Articular chondrocyte of knee joint (primary cell): ENCODE measurements around the gene RAD23A. TPM values are rescaled to one million over a fixed set of nuclear protein-coding genes. Genes with fewer than 3 reads are reported as not detected.
A peak's percentile ranks its signal among the peaks of the same experiment; 100 is the strongest.

Source experiments
- small RNA-seq: library from RNA; depleted of rRNA; stranded (forward); fragments of <200 nt; gene quantifications from one replicate; pipeline ENCODE3, GENCODE V24; 2012
- total RNA-seq: library from RNA; depleted of rRNA; stranded (reverse); fragments of >200 nt; gene quantifications from 2 replicates; pipeline ENCODE4 v1.2.3, GENCODE V29; 2012

The RAD23A gene
- 49.3 and 58.9 TPM in 2 replicates for total RNA-seq

DNA sequence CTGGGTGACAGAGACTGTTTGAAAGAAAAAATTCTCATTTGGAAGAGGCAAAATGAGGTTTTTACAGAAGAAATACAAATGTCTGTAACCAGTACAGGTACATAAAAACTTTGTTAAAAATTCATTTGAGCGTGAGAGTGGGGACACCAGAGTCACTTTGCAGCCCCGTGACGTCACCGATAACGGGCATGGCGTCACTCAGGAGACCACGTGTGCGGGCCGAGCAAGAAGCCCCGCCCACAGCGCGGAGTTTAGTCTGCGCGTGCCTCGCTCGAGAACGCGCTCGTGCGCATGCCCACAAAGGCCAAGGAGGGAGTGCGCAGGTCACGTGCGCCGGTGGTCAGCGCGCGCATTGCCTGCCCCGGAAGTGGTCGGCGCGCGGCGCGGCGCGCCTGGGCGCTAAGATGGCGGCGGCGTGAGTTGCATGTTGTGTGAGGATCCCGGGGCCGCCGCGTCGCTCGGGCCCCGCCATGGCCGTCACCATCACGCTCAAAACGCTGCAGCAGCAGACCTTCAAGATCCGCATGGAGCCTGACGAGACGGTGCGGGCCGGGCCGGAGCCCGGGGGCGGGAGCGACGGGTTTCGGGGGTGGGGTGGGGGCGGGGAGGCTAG is at the start of gene RAD23A:
TSS of gene RAD23A (plus strand) at position 384 of the 613 bp plus-strand sequence. CDS start at position 471, 87 bp downstream.

DNA sequence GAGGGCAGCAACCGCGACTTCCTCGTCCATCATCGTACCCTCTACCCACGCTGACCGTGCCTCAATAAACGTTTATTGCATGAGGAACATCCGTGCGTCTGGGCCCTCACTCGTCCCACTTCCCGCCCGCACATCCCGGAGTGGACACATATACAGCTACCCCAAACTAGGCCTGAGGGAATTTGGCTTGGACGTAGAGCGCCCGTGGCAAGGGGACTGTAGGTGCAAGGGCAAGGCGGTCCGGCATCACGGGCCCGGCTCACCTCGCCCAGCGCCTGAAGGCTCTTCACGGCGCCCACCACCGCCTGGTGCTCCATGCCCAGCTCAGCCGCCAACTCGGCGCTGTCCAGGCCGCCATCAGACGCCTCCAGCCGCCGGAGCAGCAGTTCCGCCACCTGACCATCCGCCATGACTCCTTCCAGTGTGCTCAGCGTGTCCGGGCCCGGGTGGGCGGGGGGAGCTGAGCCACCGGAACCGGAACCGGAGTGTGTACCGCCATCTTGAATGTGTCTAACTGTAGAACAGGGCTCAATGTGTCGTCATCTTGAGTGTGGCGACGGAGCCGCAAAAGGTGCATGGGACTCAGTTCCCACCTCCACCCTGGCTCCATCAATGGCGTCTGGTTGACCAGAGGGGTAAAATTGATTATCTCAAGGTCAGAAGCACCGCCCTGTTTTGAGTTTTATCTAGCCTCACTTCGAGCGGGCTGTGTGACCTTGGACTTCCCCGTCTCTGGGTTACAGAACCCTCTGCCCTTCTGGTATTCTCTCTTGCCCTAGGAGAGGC is 12.2 kb upstream of the RAD23A start, which contains the start of gene FARSA:
TSS of gene FARSA (minus strand) at position 425 of the 786 bp plus-strand sequence. CDS start at position 410, 15 bp downstream.

DNA sequence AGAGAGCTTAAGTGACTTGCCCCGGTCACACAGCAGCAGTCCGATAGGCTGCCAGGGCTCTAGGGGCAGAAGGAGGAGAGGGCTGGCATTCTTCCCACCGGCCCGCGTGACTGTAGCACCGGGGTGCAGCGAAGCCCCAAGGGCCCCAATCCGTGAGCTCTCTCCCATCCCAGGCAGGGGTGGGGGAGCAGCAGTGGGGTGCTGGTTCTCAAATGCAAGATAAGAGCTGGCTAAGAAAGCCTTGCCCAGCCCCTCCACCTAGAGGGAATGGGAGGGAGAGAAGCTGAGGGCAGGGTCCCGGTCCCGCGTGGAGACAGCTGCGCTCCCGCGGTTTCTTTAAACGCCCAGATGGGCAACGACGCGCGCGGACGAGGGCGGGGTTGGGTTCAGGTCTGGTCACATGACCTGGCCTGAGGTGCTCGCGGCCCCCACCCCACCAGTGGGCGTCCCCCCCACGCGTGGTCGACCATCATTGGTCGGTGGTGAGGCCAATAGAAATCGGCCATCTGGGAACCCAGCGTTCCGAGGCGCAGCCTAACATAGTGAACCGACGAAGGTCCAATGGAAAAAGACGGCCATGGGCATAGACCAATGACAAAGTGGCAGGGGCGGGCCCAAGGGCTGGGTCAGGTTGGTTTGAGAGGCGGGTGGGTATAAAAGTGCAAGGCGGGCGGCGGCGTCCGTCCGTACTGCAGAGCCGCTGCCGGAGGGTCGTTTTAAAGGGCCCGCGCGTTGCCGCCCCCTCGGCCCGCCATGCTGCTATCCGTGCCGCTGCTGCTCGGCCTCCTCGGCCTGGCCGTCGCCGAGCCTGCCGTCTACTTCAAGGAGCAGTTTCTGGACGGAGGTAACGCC is 7.5 kb upstream of the RAD23A start, which contains the start of gene CALR:
TSS of gene CALR (plus strand) at position 683 of the 852 bp plus-strand sequence. CDS start at position 754, 71 bp downstream.

DNA sequence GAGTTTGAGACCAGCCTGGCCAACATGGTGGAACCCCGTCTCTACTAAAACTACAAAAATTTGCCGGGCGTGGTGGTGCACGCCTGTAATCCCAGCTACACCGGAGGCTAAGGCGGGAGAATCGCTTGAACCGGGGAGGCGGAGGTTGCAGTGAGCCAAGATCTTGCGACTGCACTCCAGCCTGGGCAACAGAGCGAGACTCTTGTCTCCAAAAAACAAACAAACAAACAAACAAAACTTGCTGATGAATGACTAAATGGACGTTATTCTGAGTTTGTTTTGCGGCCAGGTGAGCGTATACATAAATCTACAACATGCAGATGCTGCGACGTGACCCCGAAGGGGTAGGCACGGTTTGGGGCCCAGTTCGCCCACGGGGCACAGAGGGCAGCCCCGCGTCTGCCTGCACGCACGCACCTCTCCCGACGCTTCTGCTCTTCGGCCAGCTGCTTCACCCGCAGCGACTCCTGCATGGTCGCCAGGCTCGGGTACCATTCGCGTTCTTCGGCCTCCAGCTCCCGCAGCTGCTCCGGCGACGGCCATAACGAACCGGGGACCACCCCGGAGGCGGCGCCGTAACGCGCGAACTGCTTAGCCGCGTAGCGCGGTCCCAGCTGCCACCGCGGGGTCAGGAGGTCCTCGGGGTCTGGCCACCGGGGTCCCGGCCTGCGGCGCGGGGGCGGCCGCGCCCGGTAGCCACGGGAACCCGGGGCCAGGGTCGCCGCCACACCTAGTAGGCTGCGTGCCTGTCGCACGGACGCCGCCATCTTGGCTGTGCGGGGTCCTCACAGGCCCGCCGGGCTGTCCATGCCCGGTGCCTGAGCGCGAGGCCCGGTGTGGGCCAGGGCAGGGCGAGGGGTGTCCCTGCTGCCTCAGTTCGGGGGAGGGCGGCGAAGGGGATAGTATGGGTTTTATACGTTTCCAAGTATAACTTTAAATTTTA is 11.1 kb downstream of the RAD23A start, which contains the start of gene GADD45GIP1:
TSS of gene GADD45GIP1 (minus strand) at position 778 of the 943 bp plus-strand sequence. CDS start at position 767, 11 bp downstream.

DNA sequence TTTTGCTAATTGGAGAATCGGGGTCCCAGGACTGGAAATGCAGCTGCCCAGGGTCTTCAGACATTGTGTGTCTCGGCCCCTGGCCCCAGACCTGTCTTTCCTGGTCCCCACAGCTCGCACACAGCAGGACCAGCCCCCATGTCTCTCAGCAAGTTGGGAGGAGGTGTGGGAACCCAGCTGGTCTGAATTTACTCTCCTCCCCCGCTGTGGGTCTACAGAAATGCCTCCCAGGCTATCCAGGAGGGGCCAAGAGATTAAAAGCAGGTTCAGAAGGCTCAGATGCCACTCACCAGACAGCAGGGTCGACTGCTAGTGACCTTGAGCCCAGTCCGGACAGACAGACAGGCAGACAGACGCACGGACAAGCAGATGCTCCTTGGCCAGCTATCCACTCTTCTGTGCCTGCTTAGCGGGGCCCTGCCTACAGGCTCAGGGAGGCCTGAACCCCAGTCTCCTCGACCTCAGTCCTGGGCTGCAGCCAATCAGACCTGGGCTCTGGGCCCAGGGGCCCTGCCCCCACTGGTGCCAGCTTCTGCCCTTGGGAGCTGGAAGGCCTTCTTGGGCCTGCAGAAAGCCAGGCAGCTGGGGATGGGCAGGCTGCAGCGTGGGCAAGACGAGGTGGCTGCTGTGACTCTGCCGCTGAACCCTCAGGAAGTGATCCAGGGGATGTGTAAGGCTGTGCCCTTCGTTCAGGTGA is 23.8 kb downstream of the RAD23A start, which contains the start of gene DAND5:
TSS of gene DAND5 (plus strand) at position 285 of the 697 bp plus-strand sequence. CDS start at position 370, 85 bp downstream.

DNA sequence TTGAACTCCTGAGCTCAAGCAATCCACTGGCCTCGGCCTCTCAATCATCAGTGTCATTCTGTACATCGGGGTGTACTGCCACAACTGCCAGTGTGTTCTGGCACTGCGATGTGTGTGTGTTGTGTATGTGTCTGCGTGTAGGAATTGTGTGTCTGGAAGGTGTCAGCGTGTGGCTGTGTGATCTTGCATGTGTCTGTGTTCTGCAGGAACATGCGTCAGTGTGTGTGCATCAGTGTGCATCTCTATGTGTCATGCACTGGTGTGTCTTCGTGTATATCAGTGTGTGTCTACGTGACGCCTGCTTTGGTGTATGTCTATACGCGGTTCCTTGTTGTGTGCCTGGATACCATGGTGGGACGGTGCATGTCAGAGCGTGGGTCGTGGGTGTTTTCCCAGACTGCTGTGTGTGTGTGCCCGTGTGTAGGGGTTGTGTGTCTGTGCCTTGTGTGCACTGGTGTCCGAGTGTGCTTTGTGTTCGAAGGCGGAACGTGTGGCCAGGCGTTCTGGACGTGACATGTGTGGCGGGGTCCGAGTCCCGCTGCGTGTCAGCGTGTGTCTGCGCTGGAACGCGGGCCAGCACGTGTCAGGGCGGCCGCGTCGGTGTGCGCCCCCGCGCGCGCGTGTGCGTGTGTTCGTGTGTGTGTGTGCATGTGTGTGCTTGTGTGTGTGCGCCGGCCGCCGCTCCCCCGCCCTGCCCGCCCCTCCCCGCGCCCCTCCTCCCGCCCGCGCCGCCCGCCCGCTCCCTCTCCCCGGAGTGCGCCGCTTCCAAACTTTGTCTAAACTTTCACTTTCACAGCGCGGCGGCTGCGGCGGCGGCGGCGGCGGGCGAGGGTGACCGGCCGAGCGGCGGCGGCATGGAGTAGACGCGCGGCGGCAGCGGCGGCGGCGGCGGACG is 49.3 kb downstream of the RAD23A start, which contains the start of gene NFIX:
TSS of gene NFIX (plus strand) at position 775 of the 895 bp plus-strand sequence. CDS start 363 bp downstream, outside the sequence.

Small RNA genes within 50 kb of the gene (small RNA-seq; reads per million reads assigned to genes)
- gene MIR5695: 0.76 reads per million, percentile 29 among the genes with 10 or more reads in this experiment
- not detected for gene MIR6515

Other genes starting within 250 kb of the RAD23A start
- 4.8 and 9.8 TPM in 2 replicates for gene FBXW9, start 249.2 kb upstream of the RAD23A start, total RNA-seq
- 40.3 and 44.4 TPM in 2 replicates for gene TNPO2, start 221.9 kb upstream of the RAD23A start, total RNA-seq
- gene TRIR, start 211.2 kb upstream of the RAD23A start, total RNA-seq: 122 and 133 TPM in 2 replicates
- gene GET3, start 208.4 kb upstream of the RAD23A start, total RNA-seq: 75.5 and 78.6 TPM in 2 replicates
- not detected in 2 replicates for gene BEST2, start 194.1 kb upstream of the RAD23A start, total RNA-seq
- 17.4 and 17.8 TPM in 2 replicates for gene HOOK2, start 170.3 kb upstream of the RAD23A start, total RNA-seq
- 137 and 196 TPM in 2 replicates for gene JUNB, start 154.4 kb upstream of the RAD23A start, total RNA-seq
- 169 and 213 TPM in 2 replicates for gene PRDX2, start 144.1 kb upstream of the RAD23A start, total RNA-seq
- gene THSD8, start 143.8 kb upstream of the RAD23A start, total RNA-seq: not detected in 2 replicates
- 13.2 and 14.3 TPM in 2 replicates for gene RNASEH2A, start 139.3 kb upstream of the RAD23A start, total RNA-seq
- gene RTBDN, start 111.3 kb upstream of the RAD23A start, total RNA-seq: not detected in 2 replicates
- gene MAST1, start 107.3 kb upstream of the RAD23A start, total RNA-seq: 0.11 and 0.13 TPM in 2 replicates
- 33.2 and 36.1 TPM in 2 replicates for gene DNASE2, start 64.4 kb upstream of the RAD23A start, total RNA-seq
- not detected in 2 replicates for gene KLF1, start 58.7 kb upstream of the RAD23A start, total RNA-seq
- gene GCDH, start 54.7 kb upstream of the RAD23A start, total RNA-seq: 21.2 and 26.3 TPM in 2 replicates
- gene SYCE2, start 26.6 kb upstream of the RAD23A start, total RNA-seq: 0.22 TPM in 1 of 2 replicates, not detected in the other
- 28.4 and 31.1 TPM in 2 replicates for gene FARSA, start 12.2 kb upstream of the RAD23A start, total RNA-seq
- 2,132 and 2,659 TPM in 2 replicates for gene CALR, start 7.3 kb upstream of the RAD23A start, total RNA-seq
- 23.0 and 23.5 TPM in 2 replicates for gene GADD45GIP1, start 11.4 kb downstream of the RAD23A start, total RNA-seq
- 0.11 TPM in 1 of 2 replicates, not detected in the other for gene DAND5, start 23.7 kb downstream of the RAD23A start, total RNA-seq
- 137 and 150 TPM in 2 replicates for gene NFIX, start 49.6 kb downstream of the RAD23A start, total RNA-seq
- 1.3 and 1.4 TPM in 2 replicates for gene LYL1, start 157.0 kb downstream of the RAD23A start, total RNA-seq
- 18.8 and 21.3 TPM in 2 replicates for gene TRMT1, start 170.9 kb downstream of the RAD23A start, total RNA-seq
- 37.5 and 39.7 TPM in 2 replicates for gene NACC1, start 172.4 kb downstream of the RAD23A start, total RNA-seq
- gene STX10, start 204.5 kb downstream of the RAD23A start, total RNA-seq: 49.4 and 55.1 TPM in 2 replicates
- gene IER2, start 204.5 kb downstream of the RAD23A start, total RNA-seq: 20.3 and 37.6 TPM in 2 replicates